GM18907 (cell line): Measurements from ENCODE around the gene GIPR.
"Not testable (repeated sequence)": the region's sequence is repeated elsewhere in the genome, so short reads cannot be mapped to it uniquely, and the experiment has no call there.

Experiments
- ATAC-seq: cut with Tn5 transposase; IDR thresholded peaks from one replicate; pipeline ENCODE4 v1.9.1; 2021; ENCODE audit warnings: mild to moderate bottlenecking, moderate library complexity; ENCODE audit not compliant: unreplicated experiment

GIPR gene, protein sequence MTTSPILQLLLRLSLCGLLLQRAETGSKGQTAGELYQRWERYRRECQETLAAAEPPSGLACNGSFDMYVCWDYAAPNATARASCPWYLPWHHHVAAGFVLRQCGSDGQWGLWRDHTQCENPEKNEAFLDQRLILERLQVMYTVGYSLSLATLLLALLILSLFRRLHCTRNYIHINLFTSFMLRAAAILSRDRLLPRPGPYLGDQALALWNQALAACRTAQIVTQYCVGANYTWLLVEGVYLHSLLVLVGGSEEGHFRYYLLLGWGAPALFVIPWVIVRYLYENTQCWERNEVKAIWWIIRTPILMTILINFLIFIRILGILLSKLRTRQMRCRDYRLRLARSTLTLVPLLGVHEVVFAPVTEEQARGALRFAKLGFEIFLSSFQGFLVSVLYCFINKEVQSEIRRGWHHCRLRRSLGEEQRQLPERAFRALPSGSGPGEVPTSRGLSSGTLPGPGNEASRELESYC

DNA sequence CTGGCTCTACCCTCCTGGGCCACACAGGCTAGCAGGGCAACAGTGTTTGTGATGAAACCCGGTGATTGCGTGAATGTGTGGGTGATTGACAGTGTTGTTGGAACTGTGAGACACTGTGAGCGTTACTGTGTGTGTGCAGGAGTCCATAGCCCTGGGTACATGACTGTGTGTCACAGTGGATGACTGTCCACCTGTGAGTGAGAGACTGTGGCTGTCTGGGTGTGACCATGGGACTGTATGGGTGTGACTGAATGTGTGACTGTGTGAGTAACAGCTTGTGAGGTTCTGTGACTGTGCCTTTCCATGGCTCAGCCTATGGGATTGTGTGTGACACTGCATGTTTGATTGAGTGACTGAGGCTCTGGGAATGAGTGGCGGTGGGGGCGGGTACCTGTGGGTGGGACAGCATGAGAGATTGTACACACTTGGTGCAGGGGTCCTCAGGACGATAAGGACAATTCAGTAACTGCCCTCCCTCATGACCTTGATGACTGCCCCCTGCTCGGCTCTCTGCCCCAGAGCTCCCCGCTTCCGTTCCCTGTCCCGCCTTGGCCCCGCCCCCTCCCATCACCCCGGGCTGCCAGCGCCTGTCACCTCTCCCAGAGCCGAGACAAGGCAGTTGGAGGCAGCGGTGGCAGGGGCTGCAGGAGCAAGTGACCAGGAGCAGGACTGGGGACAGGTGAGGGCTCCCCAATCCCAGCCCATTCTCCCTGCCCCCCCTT is at the start of gene GIPR:
TSS of gene GIPR (plus strand) at position 602 of the 722 bp plus-strand sequence. CDS start 1,300 bp downstream, outside the sequence.
- no peak for ATAC-seq

DNA sequence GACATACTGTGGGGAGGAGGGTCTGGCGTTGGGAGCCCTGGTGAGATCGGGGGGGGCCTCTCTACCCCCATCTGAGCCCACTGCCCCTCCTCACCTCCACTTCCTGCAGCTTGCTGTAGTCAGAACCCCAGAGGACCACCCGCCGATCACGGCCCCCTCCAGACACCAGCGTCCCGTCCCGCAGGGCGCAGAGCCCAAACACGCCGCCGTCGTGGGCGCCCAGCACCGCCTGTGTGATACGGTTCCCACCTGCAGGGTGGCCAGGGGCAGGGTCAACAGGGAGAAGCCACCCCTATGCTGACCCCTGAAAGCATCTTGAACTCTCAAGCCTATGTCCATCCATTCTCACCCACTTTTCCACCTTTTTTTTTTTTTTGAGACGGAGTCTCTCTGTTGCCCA is 46.6 kb upstream of the GIPR start:
- no peak for ATAC-seq

DNA sequence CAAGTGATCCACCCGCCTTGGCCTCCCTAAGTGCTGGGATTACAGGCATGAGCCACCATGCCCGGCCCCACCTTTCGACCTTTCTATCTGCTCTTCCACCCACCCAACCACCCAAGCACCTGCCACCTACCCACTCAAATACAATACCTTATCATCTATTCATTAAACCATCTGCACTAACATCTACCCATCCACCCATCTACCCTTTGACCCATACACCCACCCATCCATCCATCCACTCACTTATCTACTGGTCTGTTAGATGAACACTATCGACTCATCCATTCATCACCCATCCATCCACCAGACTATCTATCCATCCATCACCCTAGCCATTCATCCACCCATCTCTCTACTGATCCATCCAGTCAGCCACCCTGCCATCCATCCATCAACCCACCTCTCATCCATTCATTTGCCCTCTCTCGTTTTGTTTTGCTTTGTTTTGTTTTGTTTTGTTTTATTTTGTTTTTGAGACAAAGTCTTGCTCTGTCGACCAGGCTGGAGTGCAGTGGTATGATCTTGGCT is 46.0 kb upstream of the GIPR start:
- no peak for ATAC-seq

- no peak for ATAC-seq
Observed at GRCh38 chr19:45623984-45624383, 44.0 kb upstream of the GIPR start.

GRCh38 chr19:45628219-45628618 is 39.8 kb upstream of the GIPR start:
- ATAC-seq = not testable (repeated sequence)

DNA sequence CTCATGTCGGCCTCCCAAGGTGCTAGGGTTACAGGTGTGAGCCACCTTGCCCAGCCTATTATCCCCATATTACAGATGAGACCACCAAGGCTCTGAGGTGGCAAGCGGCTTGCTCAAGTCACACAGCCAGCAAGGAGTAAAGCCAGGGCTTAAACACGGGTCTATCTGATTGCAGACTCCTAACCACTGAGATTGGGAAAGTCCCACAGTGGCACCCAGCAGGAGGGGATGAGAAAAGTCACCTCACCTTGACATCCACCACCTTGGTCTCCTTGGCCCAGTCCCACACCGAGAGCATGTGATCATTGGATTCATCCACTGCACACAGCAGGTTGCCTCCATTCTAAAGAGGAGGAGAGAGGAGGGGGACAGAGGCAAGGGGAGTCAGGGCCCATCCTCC is 38.3 kb upstream of the GIPR start:
- no peak for ATAC-seq

DNA sequence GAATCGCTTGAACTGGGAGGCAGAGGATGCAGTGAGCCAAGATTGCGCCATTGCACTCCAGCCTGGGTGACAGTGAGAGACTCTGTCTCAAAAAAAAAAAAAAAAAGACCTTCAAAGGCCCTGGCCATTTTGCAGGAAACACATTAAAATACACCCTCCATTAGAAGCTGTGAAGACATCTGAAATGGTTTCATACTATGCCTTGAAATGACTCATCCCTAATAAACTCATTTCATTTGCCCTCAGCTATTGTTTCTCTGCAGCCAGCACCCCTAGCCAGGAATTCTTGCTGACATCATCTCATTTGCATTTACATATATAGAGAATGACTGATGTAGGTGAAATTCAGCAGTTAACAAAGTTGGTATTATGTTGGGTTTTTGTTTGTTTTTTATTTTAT is 37.6 kb upstream of the GIPR start:
- ATAC-seq = no peak

GRCh38 chr19:45632468-45633196 is 35.4 kb upstream of the GIPR start:
- no peak for ATAC-seq

GRCh38 chr19:45636275-45636674 is 31.7 kb upstream of the GIPR start:
- no peak for ATAC-seq

- ATAC-seq = no peak
Observed at GRCh38 chr19:45636902-45637301, 31.1 kb upstream of the GIPR start.

- ATAC-seq = no peak
Observed at GRCh38 chr19:45637890-45638667, 29.9 kb upstream of the GIPR start.

DNA sequence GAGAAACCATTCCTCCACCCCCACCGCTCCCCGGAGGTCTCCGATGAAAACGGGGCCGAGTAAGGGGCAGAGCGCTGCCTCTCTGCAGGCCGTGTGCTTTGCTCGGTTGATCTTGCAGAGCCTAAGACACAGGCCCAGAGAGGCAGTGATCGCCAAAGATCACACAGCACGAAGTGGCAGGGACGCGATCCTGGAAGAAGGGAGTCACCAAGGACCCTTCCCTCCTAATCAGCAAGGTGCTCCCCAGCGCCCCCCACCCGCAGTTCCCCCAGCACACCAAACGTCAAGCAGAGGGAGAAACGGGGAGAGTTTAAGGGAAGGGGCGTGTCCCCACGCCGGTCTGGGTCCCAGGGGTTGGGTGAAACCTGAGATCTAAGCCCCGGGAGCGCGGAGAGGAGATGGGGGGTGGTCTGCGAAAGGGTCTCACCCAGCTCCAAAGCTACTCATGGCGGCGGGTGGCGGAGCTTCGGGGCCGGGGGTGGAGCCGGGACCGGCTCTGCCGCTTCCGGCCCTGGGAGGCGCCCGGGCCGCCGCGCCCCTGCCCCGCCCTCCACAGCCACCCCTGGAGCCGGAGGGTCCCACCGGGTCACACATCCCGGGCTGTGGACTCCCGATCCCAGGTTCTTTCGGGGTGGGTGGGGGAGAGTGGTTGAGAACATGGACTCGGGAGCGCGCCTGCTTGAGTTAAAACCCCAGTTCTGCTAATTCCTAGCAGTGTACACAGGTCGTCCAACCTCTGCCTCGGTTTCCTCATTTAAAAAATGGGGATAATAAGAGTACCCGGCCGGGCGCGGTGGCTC is 28.9 kb upstream of the GIPR start, which contains the start of gene EML2:
TSS of gene EML2 (minus strand) at position 468 of the 800 bp plus-strand sequence. CDS start at position 447, 21 bp downstream.
- no peak for ATAC-seq

DNA sequence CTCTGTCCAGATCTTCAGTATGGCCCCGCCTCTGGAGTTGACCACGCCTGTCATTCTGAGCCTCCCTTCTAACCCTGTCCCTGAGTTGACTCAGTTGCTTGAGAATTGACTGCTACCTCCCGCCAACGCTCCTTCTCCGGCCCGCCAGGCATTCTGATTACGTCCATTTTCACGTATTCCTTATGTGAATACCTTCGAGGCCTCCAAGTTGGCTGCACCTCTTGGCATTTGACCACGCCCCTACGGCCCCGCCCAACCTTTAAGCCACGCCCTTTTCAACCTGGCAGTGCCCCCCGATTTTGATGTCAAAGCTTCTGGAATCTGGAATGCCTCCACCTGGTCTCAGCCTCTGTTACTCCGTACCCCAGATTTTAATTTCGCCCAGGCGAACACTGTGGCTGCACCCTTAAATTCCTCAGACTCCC is 27.2 kb upstream of the GIPR start:
- no peak for ATAC-seq

DNA sequence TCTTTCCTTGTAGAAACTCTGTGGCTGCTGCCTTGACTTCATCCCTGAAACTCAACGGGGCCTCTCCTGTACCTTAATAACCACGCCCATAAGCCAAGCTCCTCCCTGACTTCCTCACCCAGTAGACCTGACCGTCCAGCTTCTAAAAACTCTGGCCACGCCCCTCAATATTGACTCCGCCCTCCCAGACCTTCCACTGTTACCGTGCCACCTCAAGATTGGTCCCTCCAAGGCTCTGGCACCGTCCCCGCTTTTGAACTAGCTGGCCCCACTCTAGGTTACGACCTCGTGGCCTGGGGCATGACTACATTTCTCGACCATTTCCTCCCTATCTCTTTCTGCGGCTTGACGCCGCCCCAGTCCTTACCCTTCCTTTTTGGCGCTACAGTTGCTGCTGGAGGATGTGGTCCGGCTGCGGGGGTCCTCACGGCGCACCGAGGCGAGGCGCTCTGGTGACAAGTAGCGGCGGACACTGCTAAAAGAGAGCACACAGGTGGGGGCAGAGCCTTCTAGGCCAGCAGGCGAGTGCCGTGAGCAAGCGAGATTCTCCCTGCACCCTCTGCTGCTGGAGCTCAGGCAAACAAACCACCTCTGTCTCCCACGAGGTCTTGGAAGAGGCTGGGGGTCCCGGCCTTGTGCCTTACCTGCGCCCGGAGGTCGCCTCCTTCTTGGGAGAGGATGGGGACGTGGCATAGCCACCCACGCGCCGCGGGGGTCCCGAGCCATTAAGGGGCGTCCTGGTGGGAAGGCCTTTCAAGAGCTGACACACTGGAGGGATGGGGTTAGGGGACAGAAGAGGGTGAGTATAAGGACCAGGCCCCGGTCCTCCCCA is 26.5 kb upstream of the GIPR start:
- ATAC-seq = peak; percentile 44

GRCh38 chr19:45643024-45643926 is 24.7 kb upstream of the GIPR start:
- ATAC-seq = peak; percentile 30

GRCh38 chr19:45643927-45644771 is 23.9 kb upstream of the GIPR start:
- ATAC-seq = no peak
